Measurements from ENCODE around the gene TENM4. TPM values are rescaled to one million over a fixed set of nuclear protein-coding genes. Genes with fewer than 3 reads are reported as not detected.
"Not testable (repeated sequence)": the region's sequence is repeated elsewhere in the genome, so short reads cannot be mapped to it uniquely, and the experiment has no call there.

The TENM4 gene
- polyA plus RNA-seq, 4 donors = 19.1 to 29.5 (median 22.3) TPM

DNA sequence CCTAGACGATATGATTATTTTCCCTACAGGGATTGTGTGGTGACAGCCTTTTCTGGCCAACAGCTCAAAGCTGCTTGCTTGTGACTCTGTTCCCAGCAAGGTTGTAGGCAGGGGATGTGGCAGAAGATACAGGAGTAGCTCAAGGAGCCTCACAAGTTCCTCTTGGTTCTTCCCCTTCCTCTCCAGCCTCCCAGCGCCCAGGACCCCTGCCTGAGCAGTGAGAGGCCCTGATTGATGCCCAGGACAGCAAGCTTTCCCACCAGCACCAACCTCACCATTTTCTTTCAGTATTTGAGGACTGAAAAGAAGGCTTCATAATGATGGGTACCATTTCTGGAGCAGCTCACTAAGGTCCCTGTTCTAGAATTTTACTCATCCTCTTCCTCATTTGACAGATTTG, 248.0 kb downstream of the TENM4 start:
- no peak for DNase-seq (ENCODE audit: low read depth in 4 of 4, low spot score in 2 of 4)

DNA sequence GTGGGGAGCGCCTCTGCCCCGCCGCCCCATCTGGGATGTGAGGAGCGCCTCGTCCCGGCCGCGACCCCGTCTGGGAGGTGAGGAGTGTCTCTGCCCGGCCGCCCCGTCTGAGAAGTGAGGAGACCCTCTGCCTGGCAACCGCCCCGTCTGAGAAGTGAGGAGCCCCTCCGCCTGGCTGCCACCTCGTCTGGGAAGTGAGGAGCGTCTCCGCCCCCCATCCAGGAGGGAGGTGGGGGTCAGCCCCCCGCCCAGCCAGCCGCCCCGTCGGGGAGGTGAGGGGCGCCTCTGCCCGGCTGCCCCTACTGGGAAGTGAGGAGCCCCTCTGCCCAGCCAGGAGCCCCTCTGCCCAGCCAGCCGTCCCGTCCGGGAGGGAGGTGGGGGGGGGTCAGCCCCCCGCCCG, 249.1 kb downstream of the TENM4 start:
- not testable (repeated sequence) for DNase-seq (ENCODE audit: low read depth in 4 of 4, low spot score in 2 of 4)

GRCh38 chr11:79190553-79190952, 250.3 kb downstream of the TENM4 start:
- not testable (repeated sequence) for DNase-seq (ENCODE audit: low read depth in 4 of 4, low spot score in 2 of 4)

- DNase-seq (ENCODE audit: low read depth in 4 of 4, low spot score in 2 of 4) = no peak
Observed at GRCh38 chr11:79189601-79190000, 251.2 kb downstream of the TENM4 start.

DNA sequence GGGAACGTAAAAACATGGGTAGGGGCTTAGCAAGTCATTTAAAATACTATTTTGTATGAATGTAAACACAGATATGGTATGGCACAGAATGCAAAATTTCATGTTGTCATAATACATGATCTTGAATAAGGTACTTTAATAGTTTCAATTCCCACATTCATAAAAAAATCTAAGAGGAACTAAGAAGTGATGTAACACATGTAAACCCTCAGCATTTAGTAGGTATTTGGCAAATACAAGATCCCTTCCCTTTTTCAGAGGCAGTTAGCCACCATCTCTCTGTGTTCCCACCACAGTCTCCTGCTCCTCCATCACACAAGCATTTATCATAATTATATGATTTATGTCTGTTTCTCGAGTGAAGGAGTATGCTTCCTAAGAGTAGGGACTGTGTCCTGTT, 251.8 kb downstream of the TENM4 start:
- DNase-seq (ENCODE audit: low read depth in 4 of 4, low spot score in 2 of 4) = no peak

DNA sequence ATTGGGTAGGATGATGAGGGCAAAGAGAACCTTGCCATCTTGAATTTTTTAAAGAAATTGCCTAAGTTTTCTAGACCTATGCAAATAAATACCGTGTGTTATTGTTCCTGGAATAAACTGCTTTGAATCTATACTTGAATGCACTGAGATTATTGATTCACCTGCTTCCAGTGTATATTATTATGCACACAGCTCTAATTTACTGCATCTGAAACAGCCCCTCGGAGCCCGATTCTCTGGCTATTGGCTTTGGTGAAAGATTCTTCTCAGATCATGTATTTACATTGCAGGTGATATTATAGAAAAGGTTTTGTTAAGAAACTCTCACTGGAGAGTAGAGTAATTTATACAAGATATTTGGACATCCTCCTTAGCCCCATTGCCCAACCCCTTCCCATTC, 254.2 kb downstream of the TENM4 start:
- DNase-seq (ENCODE audit: low read depth in 4 of 4, low spot score in 2 of 4) = no peak

DNA sequence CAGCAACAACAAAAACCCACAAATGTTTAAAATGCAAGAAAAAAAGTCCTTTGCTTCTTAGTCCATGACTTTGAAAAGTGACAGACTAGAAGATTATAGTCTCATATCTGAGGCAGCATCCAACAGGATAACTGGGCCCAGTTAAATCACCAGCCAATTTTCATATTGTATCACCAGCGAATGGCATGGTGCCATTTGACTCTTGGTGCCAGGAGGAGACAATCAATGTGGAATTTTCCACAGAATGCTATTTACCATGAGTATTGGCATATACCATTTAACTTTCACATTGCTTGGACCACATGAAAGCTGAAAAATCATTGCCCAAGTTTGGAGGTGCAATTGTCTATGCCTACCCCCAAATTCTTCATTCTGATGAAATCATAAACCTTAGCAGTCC, 255.5 kb downstream of the TENM4 start:
- no peak for DNase-seq (ENCODE audit: low read depth in 4 of 4, low spot score in 2 of 4)

GRCh38 chr11:79184285-79184684, 256.5 kb downstream of the TENM4 start:
- DNase-seq (ENCODE audit: low read depth in 4 of 4, low spot score in 2 of 4) = no peak

DNA sequence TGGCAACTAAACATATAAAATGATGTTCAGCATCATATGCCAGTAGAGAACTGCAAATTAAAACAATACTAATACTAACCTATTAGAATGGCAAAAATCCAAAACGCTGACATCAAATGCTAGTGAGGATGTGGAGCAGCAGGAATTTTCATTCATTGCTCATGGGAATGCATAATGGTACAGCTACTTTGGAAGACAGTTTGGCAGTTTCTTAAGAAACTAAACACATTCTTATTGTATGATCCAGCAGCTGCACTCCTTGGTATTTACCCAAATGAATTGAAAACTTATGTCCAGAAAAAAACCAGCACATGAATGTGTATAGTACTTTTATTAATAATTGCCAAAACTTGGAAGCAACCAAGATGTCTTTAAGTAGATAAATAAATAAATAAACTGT, 258.0 kb downstream of the TENM4 start:
- DNase-seq (ENCODE audit: low read depth in 4 of 4, low spot score in 2 of 4) = no peak

GRCh38 chr11:79179087-79179486, 261.7 kb downstream of the TENM4 start:
- no peak for DNase-seq (ENCODE audit: low read depth in 4 of 4, low spot score in 2 of 4)

DNA sequence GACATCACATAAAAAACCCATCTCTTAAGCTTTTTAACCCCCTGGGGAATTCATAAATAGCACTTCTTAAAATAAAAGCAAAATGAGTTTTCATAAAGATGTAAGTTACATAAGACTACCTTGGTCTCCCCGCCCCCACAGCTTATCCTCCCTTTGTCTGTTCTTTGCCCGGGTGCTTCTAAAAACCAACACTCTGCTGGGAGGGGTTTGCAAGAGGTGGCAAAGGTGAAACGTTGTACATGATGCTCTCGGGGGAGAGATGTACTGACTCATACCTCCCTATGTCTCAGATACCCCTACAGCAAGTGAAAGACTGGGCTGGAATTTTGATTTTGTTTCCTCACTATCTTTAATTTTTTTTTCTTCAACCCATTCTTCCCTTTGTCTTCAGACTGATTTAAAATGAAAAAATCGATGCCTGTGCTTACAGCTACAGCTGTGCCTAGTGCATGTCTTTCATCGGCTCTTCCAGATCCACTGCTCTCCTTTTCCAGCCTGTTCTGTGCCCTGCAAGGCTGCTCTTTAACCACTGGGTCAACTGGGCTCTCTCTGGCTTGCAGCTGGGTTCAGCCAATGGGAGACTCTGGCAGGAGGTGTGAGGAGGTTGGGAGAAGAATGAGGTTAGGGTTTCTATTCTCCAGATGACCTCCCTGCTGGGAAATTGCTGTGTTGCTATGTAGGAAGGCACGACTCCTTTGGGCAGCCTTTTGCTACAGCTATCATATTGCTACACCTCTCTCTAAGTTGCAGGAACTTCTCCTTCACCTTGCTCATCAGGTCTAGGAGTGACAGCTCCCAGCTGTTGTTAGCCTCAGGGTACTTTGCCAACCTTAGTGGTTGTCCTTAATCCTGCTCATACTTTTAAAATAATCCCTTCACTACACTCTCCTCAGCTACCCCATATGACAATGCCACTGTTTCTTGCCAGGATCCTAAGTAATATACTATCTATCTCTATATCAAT, 266.5 kb downstream of the TENM4 start:
- no peak for DNase-seq (ENCODE audit: low read depth in 4 of 4, low spot score in 2 of 4)

DNA sequence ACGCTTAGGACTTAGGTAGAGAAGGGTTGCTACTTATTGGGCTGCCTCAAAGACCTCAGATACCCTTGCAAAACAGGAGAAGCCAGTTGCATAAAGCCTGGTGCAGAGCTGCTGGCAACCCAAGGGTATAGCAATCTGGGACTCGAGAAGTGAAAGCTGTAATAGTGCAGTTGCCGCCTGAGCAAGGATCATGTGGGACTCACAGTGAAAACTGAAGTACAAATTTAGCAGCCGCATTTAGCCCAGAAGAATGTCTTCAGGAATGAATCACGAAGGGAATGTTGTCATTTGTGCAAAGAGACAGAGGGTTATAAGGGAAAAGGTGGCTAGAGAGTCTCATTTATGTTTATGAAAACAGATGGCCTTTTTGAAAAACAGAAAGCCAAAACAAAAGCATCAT, 267.2 kb downstream of the TENM4 start:
- no peak for DNase-seq (ENCODE audit: low read depth in 4 of 4, low spot score in 2 of 4)

DNA sequence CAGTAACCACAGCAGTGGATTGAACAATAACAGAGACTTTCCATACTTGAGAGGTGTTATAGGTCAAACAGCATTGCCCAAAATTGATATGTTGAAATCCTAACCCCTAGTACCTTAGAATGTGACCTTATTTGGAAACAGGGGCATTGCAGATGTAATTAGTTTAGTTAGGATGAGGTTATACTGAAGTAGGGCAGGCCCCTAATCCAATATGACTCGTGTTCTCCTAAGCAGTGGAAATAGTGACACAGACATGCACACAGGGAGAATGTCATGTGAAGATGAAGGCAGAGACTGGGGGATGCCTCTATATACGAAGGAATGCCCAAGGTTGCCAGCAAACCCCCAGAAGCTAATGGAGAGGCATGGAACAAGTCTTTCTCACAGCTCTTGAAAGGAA, 270.5 kb downstream of the TENM4 start:
- no peak for DNase-seq (ENCODE audit: low read depth in 4 of 4, low spot score in 2 of 4)

DNA sequence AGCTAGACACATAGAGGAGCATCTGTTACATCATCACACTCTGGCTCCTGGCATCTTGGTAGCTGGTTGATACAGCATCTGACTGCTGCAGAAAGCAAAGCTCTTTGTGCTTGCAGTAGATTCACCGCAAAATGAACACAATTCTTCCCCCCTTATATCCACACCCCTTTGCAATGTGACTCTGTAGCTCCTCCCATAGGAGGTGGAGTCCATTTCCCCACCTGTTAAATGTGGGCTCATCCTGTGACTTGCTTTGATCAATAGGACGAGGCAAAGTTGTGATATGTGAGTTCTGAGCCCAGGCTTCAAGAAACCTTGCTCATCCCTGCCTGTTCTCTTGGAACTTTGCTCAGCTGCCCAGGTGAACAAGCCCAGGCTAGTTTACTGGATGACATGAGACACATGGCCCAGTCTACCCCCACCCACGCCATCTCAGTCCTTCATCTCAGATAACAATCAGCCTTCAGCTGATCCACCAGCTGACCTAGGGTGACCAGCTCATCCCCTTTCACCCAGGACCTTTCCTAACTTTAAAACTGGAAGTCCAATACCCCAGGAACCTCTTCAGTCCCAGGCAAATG, 272.2 kb downstream of the TENM4 start:
- DNase-seq (ENCODE audit: low read depth in 4 of 4, low spot score in 2 of 4) = no peak

DNA sequence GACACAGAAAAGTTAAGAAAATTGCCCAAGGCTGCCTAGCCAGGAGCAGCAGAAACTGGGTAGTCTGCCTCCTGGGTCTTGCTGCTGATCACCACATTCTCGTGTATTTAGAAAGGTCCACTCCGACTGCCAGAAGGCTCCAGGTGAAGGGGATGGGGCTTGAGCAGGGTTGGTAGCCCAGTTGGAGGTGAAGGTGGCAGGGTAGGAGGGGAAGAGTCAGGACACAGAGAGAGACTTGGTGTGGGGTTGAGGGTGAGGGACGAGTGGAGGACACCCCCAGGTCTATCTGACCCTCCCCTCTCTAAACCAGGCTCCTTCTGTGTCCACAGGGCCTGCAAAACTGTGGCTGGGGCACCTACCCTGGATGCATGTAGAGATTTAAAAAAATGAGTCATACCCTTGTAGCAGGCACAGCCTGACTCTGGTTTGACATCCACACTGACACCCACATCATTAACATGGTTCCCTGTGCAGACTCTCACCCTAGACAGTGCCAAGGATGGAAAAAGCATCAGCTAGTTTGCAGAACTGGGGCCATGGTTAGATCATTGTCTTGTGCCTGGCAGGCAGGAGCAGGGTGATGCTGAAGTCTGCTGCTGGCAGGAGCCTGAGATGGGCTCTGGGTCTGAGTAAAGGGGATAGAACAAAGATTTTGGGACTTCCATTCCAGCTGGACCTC, 273.2 kb downstream of the TENM4 start:
- no peak for DNase-seq (ENCODE audit: low read depth in 4 of 4, low spot score in 2 of 4)

DNA sequence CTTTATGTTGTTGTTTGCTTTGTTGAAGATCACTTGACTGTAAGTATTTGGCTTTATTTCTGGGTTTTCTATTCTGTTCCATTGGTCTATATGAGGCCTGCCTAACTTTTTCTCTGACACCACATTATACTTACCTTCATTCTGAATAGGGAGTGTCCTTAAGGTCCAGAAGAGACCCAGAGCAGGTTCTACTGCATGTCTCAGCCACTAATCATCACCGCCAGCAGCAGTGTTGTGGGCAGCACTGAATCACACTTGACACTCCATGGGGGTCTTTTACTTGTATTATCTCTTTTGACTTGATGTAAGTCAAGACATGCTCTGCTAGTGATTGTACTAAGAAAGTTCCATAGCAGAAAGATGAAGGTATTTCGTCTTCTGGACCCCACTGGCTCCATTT, 274.9 kb downstream of the TENM4 start:
- DNase-seq (ENCODE audit: low read depth in 4 of 4, low spot score in 2 of 4) = no peak

- DNase-seq (ENCODE audit: low read depth in 4 of 4, low spot score in 2 of 4) = no peak
Observed at GRCh38 chr11:79160791-79161403, 279.9 kb downstream of the TENM4 start.

DNA sequence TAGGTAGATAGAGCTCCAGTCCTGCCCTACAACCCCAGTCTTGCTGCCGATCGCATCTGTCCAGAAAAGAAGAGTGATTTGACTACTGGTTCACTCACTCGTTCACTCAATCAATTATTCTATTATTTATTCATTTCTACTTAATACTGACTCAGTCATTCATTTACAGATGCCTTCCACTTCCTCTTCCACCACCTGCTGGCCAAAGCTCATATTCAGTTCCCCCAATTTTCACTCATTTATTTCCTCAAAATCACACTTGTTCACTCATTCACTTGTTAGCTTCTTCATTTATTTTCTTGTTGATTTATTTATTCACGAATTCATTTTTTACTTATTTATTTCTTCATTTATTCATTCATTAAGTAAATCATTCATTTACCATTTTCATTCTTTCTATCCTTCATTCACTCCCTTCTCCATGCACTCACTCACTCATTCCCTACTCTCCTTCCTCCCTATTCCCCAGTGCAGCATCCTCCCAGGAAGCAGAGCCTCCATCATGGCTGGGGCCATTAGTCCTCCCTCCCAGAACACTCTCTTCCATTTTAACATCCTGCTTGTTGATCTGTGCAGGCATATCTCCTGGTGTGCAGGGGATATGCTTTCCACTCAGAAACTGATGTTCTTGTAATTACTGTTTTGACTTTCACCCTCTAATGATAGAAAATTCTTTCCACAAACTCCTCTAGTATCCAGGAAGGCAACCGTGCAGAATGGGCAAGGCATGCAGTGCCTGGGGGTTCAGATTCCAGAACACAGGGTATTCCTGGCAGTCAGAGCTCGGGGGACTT, 281.0 kb downstream of the TENM4 start:
- no peak for DNase-seq (ENCODE audit: low read depth in 4 of 4, low spot score in 2 of 4)

GRCh38 chr11:79157738-79158137, 283.1 kb downstream of the TENM4 start:
- DNase-seq (ENCODE audit: low read depth in 4 of 4, low spot score in 2 of 4) = no peak

DNA sequence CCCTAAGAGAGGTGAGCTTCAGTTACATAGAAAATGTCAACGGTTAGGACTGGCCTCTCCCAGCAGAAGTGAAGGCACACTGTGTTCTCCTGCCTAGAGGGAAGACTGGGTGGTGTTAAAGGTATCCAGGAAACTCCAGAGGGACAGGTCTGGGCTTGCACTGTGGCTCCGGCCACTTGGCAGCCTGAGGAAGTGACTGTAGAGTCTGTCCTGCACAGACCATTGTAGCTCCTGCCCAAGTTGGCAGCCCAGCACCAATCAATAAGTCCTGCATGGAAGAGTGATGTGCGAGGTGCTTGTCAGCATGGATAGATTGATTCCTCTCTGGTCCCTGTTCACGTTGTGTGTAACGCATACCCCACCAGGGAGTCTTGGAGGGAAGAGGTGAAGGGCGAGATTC, 284.8 kb downstream of the TENM4 start:
- DNase-seq (ENCODE audit: low read depth in 4 of 4, low spot score in 2 of 4) = no peak
